ENCODE data around the gene C10orf90.

Gene C10orf90

GRCh38 chr10:126549344-126549743, 121.1 kb downstream of the C10orf90 start:
- no peak for DNase-seq (ENCODE audit: low read depth in 2 of 2, low spot score in 1 of 2)

DNA sequence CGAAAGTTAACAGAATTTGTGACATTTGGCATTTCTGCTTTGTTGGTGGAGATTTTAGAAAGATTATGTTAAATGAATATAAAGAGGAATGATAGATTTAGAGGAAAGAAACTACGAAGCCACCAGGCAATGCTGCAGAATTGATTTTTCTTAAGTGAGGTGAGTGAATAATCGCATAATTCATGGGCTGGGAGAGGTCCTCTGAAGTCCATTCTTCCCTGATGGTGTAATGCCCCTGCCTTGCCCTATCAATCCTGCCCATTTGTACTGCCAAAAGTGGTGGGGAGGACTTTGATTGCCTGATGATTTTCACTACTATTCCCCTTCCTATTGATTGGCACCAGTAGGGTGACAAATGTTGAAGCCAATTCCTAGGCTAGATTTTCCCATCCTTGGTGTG, 125.9 kb downstream of the C10orf90 start:
- no peak for DNase-seq (ENCODE audit: low read depth in 2 of 2, low spot score in 1 of 2)

GRCh38 chr10:126538439-126539135, 131.9 kb downstream of the C10orf90 start:
- no peak for DNase-seq (ENCODE audit: low read depth in 2 of 2, low spot score in 1 of 2)

- no peak for DNase-seq (ENCODE audit: low read depth in 2 of 2, low spot score in 1 of 2)
These were observed 133.8 kb downstream of the C10orf90 start for GRCh38 chr10:126536656-126537055.

DNA sequence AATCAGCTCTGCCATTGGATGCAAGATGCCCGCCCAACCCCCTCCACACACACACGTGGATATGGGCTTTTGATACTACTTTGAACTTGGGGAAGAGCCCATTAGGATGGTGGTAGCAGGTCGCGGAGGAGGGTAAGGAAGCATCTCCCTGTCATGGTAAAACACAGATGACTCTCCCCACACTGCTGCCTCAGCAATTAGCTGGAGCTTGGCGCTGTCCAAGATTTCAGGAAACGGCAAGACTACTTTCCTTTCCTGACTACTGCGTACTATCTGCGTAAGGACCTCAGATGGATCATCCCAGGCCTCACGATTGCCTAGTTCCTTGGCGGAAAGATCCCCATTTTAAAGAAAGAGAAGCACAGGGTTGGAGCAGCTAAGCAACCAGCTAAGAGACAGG, 134.3 kb downstream of the C10orf90 start:
- no peak for DNase-seq (ENCODE audit: low read depth in 2 of 2, low spot score in 1 of 2)

DNA sequence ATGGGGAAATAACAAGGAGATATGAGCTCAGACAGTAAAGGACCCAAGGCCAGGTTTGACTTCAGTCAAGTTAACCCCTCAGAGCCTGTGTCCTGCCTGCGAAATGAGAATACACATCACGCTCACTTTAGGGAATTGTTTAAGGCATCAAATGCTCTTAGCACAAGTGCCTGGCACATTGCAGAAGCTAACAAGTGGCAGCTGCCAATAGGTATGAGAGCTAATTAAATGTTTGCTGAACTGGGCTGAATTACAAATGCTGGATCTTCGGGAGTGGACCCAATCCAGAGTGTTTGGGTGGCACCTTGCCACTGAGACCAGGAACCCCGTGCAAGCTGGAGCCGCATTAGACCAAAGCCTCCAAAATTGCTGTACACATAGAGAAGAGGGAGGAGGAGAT, 136.8 kb downstream of the C10orf90 start:
- DNase-seq (ENCODE audit: low read depth in 2 of 2, low spot score in 1 of 2): no peak

DNA sequence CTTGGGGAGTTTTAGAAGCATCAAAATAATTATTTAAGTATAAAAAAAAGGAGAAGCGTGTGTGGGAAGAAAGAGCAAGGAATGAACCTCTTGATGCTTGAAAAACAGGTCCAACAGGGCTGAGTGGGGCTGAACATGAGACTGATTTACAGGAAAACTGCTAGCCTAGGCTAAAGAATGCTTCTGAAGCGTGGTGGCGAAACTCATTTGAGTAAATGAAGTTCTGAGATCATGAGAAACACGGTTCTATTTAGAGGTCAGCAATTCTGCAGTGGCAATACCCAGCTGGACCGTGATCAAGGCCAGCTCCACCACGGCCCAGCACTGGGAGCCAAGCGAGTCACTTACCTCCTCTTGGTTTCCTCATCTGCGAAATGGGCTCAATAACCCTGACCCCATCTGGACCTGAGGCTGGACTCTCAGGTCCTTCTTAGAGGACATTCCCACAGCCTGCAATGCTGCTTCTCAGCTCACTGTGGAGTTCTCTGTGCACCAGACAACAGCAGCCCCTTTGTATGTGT, 142.1 kb downstream of the C10orf90 start:
- DNase-seq (ENCODE audit: low read depth in 2 of 2, low spot score in 1 of 2): no peak

- DNase-seq (ENCODE audit: low read depth in 2 of 2, low spot score in 1 of 2): no peak
These were observed 142.7 kb downstream of the C10orf90 start for GRCh38 chr10:126527645-126528314.

- DNase-seq (ENCODE audit: low read depth in 2 of 2, low spot score in 1 of 2): no peak
These were observed 145.2 kb downstream of the C10orf90 start for GRCh38 chr10:126525326-126525725.

DNA sequence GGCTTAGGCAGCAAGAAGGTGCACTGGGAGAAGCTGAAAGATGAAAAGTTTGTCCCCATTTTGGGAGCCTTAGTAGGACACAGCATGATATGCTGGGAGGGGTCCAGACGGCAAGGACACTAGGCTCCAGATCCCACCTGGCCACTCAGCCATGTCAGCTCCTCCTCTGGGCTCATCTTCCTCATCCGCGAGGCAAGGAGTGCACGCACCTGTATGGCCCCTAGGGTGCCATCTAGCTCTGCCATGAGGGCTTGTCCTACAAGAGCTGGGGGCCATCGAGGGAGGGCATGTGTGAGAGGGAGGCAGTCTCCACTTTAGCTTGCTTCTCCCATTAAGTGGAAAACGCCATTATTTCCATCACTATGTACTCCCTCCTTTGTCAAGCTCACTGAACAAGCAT, 146.0 kb downstream of the C10orf90 start:
- DNase-seq (ENCODE audit: low read depth in 2 of 2, low spot score in 1 of 2): no peak

- DNase-seq (ENCODE audit: low read depth in 2 of 2, low spot score in 1 of 2): no peak
These were observed 147.4 kb downstream of the C10orf90 start for GRCh38 chr10:126523071-126523470.

- no peak for DNase-seq (ENCODE audit: low read depth in 2 of 2, low spot score in 1 of 2)
These were observed 149.1 kb downstream of the C10orf90 start for GRCh38 chr10:126521399-126521798.

DNA sequence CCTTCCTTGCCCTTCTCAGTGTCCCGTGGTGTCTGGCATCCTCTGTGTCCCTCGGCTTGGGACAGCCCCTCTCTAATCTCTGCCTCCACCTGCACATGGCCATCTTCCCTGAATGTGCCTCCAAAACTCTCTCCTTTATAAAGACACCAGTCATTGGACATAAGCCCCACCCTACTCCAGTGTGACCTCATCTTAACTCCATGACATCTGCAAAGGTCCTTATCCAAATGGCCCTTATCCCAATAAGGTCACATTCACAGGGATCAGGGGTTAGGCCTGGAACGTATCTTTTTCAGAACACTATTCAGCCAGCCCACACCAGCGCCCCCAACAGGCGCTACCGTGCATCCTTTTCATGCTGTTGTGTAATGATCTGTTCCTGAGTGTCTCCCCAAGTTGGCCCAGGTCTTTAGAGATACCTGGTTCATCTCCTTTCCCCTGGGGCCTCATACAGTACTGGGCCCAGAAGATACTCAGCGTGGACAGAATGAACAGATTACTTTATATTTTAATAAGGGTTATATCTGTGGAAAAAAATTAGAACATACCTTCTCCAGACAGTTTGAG, 149.7 kb downstream of the C10orf90 start:
- no peak for DNase-seq (ENCODE audit: low read depth in 2 of 2, low spot score in 1 of 2)

- DNase-seq (ENCODE audit: low read depth in 2 of 2, low spot score in 1 of 2): no peak
These were observed 150.5 kb downstream of the C10orf90 start for GRCh38 chr10:126519992-126520391.

- DNase-seq (ENCODE audit: low read depth in 2 of 2, low spot score in 1 of 2): no peak
These were observed 151.3 kb downstream of the C10orf90 start for GRCh38 chr10:126519185-126519584.

DNA sequence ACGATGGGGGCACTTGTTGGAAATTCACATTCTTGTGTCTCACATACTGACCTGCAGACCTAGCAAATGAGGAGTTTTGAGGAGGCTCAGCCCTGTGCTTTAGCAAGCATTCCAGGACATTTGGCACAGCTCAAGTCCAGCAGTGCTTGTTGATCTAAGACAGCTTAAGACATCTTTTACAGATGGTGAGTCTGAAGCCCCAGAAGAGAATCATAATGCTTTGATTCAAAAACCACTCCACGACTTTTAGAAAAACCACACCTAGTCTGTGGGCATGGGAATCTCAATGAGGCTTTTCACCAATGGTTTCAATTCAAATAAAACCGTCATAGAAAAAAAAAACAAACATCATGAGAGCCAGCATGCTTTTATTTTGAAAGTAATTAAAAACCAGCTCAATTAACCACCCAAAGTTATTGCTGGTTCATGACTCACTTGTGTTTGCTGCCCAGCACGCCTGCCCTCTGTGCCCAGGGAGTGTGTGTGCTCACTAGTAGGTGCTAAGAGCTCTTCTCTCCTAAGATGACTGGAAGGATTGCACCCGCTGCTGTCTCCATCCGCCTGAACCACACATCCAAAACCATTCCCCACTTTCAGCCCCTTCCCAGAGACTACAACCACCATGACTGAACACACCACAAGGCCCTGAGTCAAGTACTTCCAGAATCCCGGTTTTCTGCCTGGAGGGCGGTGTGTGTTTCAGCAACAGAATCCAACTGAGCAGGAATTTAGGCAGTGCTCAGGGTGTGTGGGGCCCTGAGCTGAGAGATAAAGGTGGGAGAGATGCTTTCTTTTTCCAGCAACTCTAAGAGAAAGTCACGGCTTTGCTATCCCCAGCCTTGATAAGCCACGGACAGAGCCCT, 152.0 kb downstream of the C10orf90 start:
- DNase-seq (ENCODE audit: low read depth in 2 of 2, low spot score in 1 of 2): no peak

DNA sequence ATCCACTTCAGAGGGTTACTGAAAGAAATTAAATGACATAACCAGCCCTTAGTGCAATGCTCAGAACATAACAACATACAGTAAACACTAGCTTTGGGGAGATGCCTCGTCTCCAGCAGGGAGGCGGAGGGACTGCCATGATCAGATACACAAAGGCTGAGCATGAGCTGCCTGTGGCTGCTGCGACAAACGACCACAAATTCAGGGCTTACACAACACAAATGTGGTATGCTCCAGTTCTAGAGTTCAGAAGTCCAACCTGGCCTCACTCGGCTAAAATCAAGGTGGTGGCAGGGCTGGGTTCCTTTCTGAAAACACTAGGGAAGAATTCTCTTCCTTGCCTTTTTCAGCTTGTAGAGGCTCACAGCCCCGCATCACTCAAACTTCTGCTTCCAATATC, 154.0 kb downstream of the C10orf90 start:
- DNase-seq (ENCODE audit: low read depth in 2 of 2, low spot score in 1 of 2): no peak

DNA sequence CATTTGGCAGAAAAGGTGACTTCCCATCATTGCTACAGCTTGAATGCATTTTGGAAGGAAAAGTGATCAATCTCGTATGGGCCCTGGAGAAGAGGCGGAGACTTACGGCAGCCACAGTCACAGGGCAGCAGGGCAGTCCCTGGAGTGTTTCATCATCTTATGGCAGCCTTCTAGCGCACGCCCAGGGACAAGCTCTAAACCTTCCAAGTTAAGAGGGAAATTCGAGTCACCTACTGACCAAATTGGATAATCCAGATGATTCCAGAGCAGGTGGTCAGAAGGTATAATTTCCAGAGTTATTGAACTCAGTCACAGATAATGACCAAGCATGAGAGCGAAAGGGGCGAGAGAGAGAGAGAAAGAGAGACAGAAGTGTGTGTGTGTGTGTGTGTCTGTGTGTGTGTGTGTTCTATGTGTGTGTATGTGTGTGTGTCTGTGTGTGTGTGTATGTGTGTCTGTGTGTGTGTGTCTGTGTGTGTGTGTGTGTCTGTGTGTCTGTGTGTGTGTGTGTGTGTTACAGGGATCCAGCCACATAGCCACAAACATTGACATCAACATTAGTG, 158.5 kb downstream of the C10orf90 start:
- no peak for DNase-seq (ENCODE audit: low read depth in 2 of 2, low spot score in 1 of 2)

- no peak for DNase-seq (ENCODE audit: low read depth in 2 of 2, low spot score in 1 of 2)
These were observed 161.3 kb downstream of the C10orf90 start for GRCh38 chr10:126509182-126509581.

DNA sequence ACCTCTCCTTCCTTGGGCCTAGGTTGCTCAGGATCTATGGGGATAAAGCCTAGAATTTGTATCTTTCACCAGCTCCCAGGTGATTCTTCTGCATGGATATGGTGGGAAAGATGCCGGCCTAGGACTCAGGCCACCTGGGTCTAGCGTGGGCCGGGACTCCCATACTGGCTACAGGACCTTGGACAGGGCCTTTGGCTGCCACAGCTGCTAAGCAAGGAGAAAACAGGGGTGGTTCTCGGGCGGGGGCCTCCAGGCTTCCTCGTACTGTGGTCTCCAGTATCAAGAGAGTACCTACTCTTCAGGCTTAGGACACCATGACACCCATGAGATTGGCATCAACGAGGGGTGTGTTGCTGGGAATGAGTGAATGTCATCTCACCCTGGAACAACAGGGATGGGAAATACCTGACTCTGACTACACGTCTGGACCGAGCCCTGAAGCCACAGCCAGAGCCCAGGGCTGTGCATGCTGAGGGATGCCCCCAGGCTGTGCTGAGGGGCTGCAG, 161.9 kb downstream of the C10orf90 start:
- no peak for DNase-seq (ENCODE audit: low read depth in 2 of 2, low spot score in 1 of 2)

GRCh38 chr10:126504761-126505112, 165.8 kb downstream of the C10orf90 start:
- DNase-seq (ENCODE audit: low read depth in 2 of 2, low spot score in 1 of 2): no peak

Measured in stimulated activated CD8-positive, alpha-beta memory T cell treated with anti-CD3 and anti-CD28 coated beads, Interleukin-4, amount 100 ng/mL, for 1 hour (primary cell).